T-helper 17 cell (primary cell): ENCODE measurements around the gene ZNF667. TPM values are rescaled to one million over a fixed set of nuclear protein-coding genes. Genes with fewer than 3 reads are reported as not detected.

Experiments used
- ATAC-seq: fragments of 150-1000 bp; cut with Tn5 transposase; 2 replicates; pipeline ENCODE4 v1.10.0; 2021; ENCODE audit warnings: mild to moderate bottlenecking, moderate library complexity
- DNase-seq, 3 donors: peaks; one replicate each; pipeline versions ENCODE4 v3.0.0 to v3.0.0-alpha.2; 2020 to 2021
- H3K9me3 ChIP-seq: one replicate; pipeline ENCODE4 v1.7.0; 2013; ENCODE audit warnings: low read length, mild to moderate bottlenecking; ENCODE audit not compliant: control insufficient read depth, poor library complexity, severe bottlenecking
- H3K27ac Mint-ChIP-seq: one replicate; pipeline ENCODE4 v1.8.0; 2022; ENCODE audit warnings: mild to moderate bottlenecking, moderate library complexity, mixed read lengths
- H3K27me3 Mint-ChIP-seq: one replicate; pipeline ENCODE4 v1.8.0; 2022; ENCODE audit warnings: mixed read lengths
- H3K36me3 Mint-ChIP-seq: one replicate; pipeline ENCODE4 v1.8.0; 2022; ENCODE audit warnings: low read depth, mixed read lengths
- H3K4me1 Mint-ChIP-seq: one replicate; pipeline ENCODE4 v1.8.0; 2022; ENCODE audit warnings: mild to moderate bottlenecking, mixed read lengths
- H3K4me3 Mint-ChIP-seq: one replicate; pipeline ENCODE4 v1.8.0; 2022; ENCODE audit warnings: mild to moderate bottlenecking, moderate library complexity, mixed read lengths
- total RNA-seq, 4 donors: library from RNA in 2 of 4; stranded (reverse) in 2 of 4; gene quantifications; one replicate each; pipeline ENCODE4 v1.2.3 and lab custom pipeline; 2022 to 2026

The ZNF667 gene
- total RNA-seq, result 1 to 10 TPM in 1 of 2 donors, under 1 TPM in 1; 0.26 to 2.0 TPM
- 0.23 to 0.38 reads per million in 2 donors for total RNA-seq (lab: John Stamatoyannopoulos, UW)

DNA sequence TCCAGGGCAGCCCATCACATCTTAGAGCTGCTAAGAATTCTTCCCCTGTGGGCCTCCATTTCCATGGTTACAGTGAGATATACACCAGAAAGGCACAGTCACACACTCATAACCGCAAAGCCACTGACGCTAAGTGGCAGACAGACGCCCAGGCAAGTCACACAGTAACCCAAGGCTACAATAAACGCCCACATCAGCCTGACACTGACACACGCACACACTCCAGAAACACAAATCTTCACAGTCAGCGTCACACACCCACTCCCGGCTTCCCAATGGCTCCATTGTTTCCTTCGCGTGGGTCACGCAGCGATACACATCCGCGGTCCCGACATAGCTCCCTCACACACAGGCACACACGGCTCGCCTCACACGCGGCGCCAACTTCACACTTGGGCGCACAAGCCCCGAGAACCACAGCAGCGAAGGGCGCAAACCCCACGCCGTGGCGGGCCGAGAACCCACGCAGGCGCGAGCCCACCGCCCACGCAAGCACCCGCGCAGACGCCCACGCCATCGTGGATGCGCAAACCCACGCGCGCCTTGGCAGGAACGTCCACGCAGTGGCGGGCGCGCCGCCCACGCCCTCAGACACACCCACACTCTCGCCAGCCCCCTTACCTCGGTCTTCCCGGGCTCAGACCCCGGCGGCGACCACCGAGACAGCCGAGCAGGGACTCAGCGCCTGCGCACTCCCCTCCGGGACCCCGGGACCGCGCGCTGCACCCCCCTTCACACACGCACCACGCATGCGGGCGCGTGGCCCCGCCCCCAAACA is at the start of gene ZNF667:
Gene ZNF667, minus strand, starts transcription at position 695 of the 778 bp plus-strand sequence. CDS start 14,975 bp downstream, outside the sequence.
- DNase-seq (no peak), ATAC-seq (peak; percentile 59)
- no peak within 1 kb of the TSS for H3K27ac Mint-ChIP-seq
- no peaks in the 10 kb centered on the region for H3K9me3 ChIP-seq
- peak within 1 kb of the TSS; percentile 61 for H3K4me3 Mint-ChIP-seq
- no peaks in the 10 kb centered on the region for H3K4me1 Mint-ChIP-seq
- H3K27me3 Mint-ChIP-seq, result no peaks in the 10 kb centered on the region
- no peaks in the 10 kb centered on the region for H3K36me3 Mint-ChIP-seq

DNA sequence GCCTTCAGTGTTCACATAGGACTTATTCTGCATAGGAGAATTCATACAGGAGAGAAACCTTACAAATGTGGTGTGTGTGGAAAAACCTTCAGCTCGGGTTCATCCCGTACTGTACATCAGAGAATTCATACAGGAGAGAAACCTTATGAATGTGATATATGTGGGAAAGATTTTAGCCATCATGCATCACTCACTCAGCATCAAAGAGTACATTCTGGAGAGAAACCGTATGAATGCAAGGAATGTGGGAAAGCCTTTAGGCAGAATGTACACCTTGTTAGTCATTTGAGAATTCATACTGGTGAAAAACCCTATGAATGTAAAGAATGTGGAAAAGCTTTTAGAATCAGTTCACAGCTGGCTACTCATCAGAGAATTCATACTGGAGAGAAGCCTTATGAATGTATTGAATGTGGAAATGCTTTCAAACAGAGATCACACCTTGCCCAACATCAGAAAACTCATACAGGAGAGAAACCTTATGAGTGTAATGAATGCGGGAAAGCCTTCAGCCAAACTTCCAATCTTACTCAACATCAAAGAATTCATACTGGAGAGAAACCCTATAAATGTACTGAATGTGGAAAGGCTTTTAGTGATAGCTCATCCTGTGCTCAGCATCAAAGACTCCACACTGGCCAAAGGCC is 48.2 kb upstream of the ZNF667 start:
- no peaks in the 10 kb centered on the region for H3K36me3 Mint-ChIP-seq
- no peaks in the 10 kb centered on the region for H3K27me3 Mint-ChIP-seq
- H3K4me3 Mint-ChIP-seq, result no peak overlapping the region
- no peak for DNase-seq
- no peak for ATAC-seq
- no peaks in the 10 kb centered on the region for H3K4me1 Mint-ChIP-seq
- H3K27ac Mint-ChIP-seq, result no peak overlapping the region
- peaks cover 8% of the 10 kb centered on the region for H3K9me3 ChIP-seq

DNA sequence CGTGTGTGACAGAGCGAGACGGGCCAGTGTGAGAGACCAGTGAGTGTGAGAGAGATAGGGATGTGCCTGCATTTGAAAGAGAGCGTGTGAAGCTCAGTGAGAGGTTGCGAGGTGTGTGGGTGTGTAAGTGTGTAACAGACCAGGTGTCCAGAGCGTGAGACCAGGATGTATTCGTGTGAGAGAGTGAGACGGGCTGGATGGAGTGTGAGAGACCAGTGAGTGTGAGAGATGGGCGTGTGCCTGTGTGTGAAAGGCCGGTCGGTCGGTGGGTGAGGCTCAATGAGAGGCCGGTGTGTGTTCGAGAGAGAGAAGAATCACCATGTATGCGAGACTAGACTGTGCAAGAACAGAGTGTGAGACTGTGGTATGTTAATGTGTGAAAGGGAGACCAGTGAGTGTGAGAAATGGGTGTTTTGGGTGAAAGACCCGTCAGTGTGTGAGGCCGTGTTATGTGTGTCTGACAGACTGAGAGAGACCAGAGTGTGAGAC is 31.2 kb upstream of the ZNF667 start:
- H3K9me3 ChIP-seq, result peaks cover 15% of the 10 kb centered on the region
- Mint-ChIP-seq H3K4me1 (no peaks in the 10 kb centered on the region), H3K27ac (no peak overlapping the region), H3K4me3 (no peak overlapping the region), H3K36me3 (no peaks in the 10 kb centered on the region), H3K27me3 (no peaks in the 10 kb centered on the region)
- ATAC-seq, result no peak
- no peak for DNase-seq

DNA sequence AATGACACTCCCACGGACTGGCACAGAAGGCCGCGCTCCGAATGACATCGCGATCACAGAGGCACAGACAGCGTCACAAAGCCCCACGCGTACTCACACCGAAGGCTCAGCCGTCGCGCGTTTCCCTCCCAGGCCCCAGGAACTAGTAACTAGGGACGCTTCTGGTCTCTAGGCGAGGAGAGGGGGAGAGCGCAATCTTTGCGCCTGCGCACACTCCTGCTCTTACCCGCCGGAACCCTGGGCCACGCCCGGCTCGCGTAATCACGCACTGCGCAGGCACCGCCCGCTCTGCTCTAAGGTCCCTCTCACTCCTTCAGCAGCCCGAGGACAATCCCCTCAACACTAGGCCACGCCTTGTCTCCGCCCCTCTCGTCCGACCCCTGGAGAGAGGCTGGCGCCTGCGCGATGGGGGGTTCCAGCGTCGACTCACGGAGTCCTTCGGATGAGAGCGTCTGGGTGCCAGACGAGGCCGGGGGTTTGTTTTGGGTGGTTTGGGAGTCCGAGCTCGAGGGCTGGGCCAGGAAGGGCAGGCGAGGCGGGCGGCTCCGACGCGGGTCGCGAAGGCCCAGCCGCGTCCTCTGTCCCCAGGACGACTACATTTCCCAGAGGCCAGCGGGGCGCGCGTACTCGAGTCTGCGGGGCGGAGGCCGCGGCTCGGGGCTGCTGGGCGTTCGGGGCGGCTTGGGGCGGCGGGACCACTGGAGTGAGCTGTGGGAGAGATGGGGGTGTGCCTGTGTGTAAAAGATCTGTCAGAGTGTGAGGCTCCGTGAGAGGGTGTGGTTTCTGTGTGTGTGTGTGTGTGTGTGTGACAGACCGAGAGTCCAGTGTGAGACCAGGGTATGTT is 30.5 kb upstream of the ZNF667 start, which contains the start of gene ZNF471:
Gene ZNF471, plus strand, starts transcription at position 410 of the 844 bp plus-strand sequence. CDS start 3,717 bp downstream, outside the sequence.
- peak; percentile 99 for ATAC-seq
- no peaks in the 10 kb centered on the region for H3K27me3 Mint-ChIP-seq
- no peaks in the 10 kb centered on the region for H3K4me1 Mint-ChIP-seq
- peaks cover 13% of the 10 kb centered on the region for H3K9me3 ChIP-seq
- no peak within 1 kb of the TSS for H3K27ac Mint-ChIP-seq
- H3K4me3 Mint-ChIP-seq, result no peak within 1 kb of the TSS
- peak; percentile 44 to 83 (median 71) for DNase-seq
- H3K36me3 Mint-ChIP-seq, result no peaks in the 10 kb centered on the region

DNA sequence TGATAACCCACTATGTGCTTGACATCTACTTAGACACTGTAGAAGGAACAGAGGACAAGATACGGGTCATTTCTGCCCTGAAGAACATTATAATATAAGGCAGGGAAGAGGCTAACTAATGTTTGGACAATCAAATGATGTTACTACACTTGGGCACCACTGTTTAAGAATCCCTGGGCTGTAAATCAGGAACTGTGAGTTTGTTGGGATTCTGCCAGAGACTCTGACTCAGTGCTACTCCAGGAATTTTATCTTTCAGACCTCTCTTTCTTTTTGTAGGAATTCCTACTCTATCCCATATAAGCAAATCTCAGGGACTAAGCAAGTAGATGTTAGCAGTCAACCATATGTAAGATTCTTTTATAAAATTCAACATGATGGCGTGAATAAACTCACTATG is 27.4 kb upstream of the ZNF667 start:
- Mint-ChIP-seq H3K27ac (no peak overlapping the region), H3K36me3 (no peaks in the 10 kb centered on the region), H3K4me3 (no peak overlapping the region), H3K4me1 (no peaks in the 10 kb centered on the region), H3K27me3 (no peaks in the 10 kb centered on the region)
- ATAC-seq, result no peak
- DNase-seq, result no peak
- H3K9me3 ChIP-seq, result peaks cover 13% of the 10 kb centered on the region

DNA sequence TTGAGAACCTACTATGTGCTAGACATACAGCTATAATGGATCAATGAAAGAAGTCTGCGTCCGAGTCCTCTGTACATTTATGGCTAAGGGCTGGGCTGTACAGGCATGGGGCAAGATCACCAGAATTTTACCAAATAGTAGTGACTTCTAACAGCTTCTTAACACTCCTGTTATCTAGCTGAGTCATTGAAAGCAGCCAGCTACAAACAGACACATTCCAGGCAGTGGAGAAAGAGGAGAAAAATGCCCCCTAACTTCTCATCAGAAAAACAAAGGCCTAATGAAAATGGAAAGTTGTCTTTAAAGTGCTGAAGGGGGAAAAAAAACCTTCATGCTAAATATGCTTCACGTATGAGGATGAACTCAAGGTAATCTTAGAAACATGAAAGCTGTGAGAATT is 14.3 kb upstream of the ZNF667 start:
- Mint-ChIP-seq H3K4me3 (no peak overlapping the region), H3K27ac (no peak overlapping the region), H3K4me1 (no peaks in the 10 kb centered on the region), H3K27me3 (no peaks in the 10 kb centered on the region), H3K36me3 (peaks cover 3% of the 10 kb centered on the region)
- peaks cover 6% of the 10 kb centered on the region for H3K9me3 ChIP-seq
- ATAC-seq (no peak), DNase-seq (no peak)

DNA sequence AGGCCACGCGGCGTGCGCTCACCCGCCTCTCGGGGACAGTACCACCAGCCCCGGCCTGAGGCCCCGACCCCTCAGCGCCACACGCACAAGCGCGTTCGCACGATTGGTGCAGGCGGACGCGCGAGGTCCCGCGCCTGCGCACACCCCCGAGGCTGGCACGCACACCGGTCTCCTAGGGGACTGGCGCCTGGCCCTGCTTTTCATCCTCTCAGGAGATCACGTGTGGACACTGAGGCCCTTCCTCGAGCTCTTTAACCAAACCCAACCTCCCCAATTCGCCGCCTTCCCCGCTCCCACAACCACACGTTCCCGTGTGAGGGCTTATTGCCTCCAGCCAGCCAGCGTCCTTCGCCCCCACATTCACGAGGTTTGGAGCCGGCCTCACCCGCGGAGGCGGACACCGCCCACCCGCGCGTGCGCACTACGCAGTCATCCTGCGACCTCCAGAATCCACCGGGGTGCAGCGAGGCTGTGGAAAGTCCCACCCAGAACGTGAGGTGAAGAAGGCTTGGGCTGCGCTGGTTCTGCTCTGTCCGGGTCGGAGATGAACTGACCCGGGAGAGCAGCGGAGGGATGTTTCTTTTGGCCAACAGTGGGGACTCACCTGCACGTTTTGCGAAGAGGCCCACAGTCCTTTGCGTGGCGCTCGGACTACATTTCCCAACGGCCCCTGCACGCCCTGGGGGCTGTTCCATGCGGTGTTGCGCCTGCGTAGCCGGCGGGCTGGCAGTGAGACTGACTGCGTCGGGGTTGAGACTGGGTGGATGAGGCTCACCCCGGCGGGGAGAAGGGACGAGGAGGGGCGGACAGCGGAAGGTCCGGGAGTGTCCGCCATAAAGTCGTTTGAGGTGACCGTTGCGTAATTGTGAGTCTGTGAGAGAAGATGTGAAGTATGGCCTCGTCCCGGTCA is 539 bp upstream of the ZNF667 start:
- Mint-ChIP-seq H3K4me1 (no peaks in the 10 kb centered on the region), H3K27me3 (no peaks in the 10 kb centered on the region), H3K36me3 (no peaks in the 10 kb centered on the region), H3K4me3 (peak overlapping the region; percentile 37), H3K27ac (no peak overlapping the region)
- H3K9me3 ChIP-seq, result no peaks in the 10 kb centered on the region
- DNase-seq (peak in 2 of 3 donors; percentile 11 to 13), ATAC-seq (peak; percentile 73)

DNA sequence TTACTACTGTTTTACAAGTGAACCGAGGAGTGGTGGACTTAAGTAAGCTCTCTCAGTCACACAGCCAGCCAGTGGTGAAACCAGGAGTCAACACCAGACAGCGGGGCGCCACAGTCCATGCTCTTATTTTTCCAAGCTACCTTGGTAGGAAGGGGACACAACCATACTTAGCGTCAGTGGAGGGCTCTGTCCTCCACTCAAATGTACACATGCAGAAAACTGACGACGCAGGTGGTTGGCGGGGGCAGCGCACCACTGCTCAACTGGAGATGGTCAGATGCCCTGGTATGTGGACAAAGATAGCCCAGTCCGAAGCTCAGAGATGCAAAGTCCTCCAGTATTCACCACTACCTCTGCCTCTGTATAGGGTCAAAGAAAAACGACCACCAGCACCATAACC is 1.1 kb downstream of the ZNF667 start:
- Mint-ChIP-seq H3K4me1 (no peaks in the 10 kb centered on the region), H3K4me3 (no peak overlapping the region), H3K36me3 (no peaks in the 10 kb centered on the region), H3K27me3 (no peaks in the 10 kb centered on the region), H3K27ac (no peak overlapping the region)
- peaks cover 3% of the 10 kb centered on the region for H3K9me3 ChIP-seq
- DNase-seq (no peak), ATAC-seq (no peak)

DNA sequence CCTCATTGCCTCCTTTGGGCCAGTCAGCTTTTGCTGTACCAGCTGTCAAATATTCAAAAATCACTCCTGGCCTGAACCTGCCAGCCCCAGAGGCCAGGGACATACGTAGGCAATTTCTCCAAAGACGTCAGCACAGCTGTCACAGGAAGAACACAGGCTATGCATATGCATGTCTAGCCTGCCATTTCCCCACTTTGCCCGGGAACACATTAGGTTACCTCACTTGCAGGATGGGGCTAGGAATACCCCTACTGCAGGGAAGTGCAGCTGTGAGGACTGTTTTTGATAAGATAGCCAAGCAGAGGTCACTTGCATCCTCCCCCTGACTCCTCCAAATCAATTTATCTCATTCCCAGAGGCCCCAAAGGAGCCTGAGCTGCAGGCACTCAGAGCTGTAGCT is 2.8 kb downstream of the ZNF667 start:
- peaks cover 4% of the 10 kb centered on the region for H3K9me3 ChIP-seq
- H3K27ac Mint-ChIP-seq, result no peak overlapping the region
- H3K4me3 Mint-ChIP-seq, result no peak overlapping the region
- ATAC-seq (no peak), DNase-seq (no peak)
- H3K36me3 Mint-ChIP-seq, result no peaks in the 10 kb centered on the region
- no peaks in the 10 kb centered on the region for H3K27me3 Mint-ChIP-seq
- no peaks in the 10 kb centered on the region for H3K4me1 Mint-ChIP-seq

DNA sequence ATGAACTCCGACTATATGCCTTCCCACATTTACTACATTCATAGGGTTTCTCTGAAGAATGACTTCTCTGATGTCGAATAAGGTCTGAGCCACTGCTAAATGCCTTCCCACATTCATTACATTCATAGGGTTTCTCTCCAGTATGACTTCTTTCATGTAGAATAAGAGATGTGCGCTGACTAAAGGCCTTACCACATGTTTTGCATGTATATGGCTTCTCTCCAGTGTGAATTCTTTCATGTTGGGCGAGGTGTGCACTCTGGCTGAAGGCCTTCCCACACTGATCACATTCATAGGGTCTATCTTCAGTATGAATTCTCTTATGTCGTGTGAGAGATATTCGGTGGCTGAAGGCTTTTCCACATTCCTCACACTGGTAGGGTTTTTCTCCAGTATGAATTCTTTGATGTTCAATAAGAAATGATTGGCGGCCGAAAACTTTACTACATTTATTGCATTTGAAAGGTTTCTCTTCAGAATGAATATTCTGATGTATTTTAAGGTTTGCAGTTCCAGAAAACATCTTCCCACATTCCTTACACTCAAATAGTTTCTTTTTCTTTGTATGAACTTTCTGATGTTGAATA is 35.8 kb downstream of the ZNF667 start:
- no peaks in the 10 kb centered on the region for H3K4me1 Mint-ChIP-seq
- H3K27me3 Mint-ChIP-seq, result no peaks in the 10 kb centered on the region
- peaks cover 12% of the 10 kb centered on the region for H3K9me3 ChIP-seq
- ATAC-seq (no peak), DNase-seq (no peak)
- no peak overlapping the region for H3K4me3 Mint-ChIP-seq
- no peak overlapping the region for H3K27ac Mint-ChIP-seq
- H3K36me3 Mint-ChIP-seq, result no peaks in the 10 kb centered on the region

DNA sequence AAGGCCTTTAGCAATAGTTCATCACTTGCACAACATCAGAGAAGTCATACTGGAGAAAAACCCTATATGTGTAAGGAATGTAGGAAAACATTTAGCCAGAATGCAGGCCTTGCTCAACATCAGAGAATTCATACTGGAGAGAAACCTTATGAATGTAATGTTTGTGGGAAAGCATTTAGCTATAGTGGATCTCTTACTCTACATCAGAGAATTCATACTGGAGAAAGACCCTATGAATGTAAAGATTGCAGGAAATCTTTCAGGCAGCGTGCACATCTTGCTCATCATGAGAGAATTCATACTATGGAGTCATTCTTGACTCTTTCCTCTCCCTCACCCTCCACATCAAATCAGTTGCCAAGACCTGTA is 53.2 kb downstream of the ZNF667 start:
- no peaks in the 10 kb centered on the region for H3K27me3 Mint-ChIP-seq
- H3K9me3 ChIP-seq, result peaks cover 66% of the 10 kb centered on the region
- no peak overlapping the region for H3K27ac Mint-ChIP-seq
- no peaks in the 10 kb centered on the region for H3K4me1 Mint-ChIP-seq
- ATAC-seq (no peak), DNase-seq (no peak)
- no peak overlapping the region for H3K4me3 Mint-ChIP-seq
- peaks cover 4% of the 10 kb centered on the region for H3K36me3 Mint-ChIP-seq
